ENCODE data around the gene DSTN.

The DSTN gene

DNA sequence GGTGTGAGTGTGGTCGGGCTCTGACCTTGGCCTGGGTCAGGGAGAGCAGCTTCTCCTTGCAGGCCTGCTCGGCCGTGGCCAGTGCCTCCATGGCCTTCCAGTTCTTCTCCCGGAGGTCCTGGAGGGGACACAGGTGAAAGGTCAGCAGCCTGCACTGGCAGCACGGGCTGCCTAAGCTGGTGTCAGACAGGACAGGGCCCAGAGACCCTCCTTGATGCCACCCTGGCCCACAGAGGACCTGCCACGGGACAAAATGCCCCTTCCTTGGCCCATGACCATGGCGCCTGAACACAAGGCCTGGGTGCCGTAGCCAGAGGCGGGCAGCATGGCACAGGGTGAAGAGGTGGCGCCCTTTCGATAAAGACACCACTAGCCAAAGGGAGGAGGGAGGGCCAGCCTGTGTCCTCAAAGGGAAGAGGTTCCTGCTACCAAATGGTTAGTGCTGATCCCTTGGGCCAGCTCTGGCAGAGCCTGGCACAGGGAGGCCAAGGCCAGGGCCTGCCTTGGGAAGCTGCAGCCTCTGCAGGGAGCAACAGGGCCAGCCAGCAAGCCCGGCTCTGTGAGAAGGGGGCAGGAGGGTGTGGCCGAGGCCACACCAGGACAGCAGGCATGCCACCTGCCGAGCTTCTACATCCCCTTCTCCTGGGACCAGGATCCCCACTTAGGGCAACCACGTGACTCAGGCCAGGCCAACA is 54.8 kb downstream of the DSTN start:
- DNase-seq (ENCODE audit: low spot score) = no peak

DNA sequence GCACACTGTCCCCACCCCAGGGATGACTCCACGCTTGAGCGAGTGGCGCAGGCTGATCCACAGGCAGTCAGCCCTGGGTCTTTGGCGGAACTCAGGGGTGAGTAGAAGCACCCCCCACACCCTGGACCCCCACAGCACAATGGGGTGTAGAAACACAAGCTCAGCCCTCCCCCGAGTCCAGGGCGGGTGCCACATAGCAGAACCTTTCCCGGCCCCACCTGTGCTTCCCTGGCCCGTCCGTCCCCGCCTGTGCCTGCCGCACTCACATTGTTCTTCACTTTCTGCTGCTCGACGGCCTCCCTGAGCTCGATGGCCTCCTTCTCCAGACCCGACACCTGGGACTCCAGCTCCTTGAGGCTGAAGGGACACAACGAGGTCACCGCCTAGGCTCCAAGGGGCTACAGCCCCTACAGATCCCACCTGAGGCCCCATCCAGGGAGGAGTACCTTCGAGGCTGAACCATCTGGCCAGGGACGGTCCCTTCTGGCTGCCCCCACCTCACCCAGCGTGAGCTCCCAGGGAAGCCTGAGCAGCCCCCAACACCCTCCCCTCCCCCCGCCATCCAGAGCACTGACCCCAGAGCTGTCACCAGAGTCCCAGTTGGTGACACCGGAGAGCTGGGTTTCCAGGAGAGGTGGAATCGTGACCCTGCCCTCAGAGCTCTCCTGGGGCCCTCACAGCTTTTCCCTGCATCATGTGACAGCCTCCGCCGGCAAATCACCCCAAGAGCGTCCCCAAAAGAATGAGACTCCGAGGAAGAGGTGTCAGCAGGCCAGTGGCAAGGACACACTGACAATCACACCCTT is 55.6 kb downstream of the DSTN start:
- DNase-seq (ENCODE audit: low spot score) = no peak

DNA sequence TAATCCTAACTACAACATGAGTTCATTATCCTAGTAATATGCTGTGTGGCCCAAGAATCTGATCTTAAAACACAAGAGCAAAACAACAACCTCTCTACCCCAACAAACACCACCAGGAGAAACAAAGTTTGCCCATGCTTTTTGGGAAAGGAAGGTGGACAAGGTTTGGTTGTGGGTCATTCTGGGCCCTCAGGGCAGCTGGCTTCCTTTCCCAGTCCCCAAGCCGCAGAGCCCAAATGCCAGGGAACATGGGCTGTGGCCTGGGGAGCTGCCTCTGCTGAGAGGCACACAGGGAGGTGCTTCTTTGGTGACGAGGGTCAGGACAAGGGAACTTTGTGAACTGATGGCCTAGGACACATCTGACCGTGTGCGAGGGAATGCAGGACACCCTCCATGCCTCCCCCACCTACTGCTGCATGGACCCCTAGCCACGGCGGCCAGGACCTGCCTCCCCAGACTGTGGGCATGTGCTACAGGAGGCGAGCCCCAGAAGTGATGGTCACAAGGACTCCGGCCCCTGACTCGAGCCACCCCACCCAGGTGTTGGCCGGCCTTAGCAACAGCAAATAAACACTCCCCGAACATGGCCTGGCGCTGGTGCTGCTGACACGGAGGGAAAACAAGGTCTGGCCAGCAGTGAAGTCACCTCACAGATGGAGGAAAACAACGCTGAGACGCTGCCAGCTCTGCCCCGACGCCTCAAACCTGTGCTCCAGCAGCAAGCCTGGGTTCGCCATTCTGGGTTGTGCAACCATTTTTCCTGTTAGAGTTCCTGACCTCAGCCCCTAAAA is 56.5 kb downstream of the DSTN start:
- DNase-seq (ENCODE audit: low spot score) = no peak

DNA sequence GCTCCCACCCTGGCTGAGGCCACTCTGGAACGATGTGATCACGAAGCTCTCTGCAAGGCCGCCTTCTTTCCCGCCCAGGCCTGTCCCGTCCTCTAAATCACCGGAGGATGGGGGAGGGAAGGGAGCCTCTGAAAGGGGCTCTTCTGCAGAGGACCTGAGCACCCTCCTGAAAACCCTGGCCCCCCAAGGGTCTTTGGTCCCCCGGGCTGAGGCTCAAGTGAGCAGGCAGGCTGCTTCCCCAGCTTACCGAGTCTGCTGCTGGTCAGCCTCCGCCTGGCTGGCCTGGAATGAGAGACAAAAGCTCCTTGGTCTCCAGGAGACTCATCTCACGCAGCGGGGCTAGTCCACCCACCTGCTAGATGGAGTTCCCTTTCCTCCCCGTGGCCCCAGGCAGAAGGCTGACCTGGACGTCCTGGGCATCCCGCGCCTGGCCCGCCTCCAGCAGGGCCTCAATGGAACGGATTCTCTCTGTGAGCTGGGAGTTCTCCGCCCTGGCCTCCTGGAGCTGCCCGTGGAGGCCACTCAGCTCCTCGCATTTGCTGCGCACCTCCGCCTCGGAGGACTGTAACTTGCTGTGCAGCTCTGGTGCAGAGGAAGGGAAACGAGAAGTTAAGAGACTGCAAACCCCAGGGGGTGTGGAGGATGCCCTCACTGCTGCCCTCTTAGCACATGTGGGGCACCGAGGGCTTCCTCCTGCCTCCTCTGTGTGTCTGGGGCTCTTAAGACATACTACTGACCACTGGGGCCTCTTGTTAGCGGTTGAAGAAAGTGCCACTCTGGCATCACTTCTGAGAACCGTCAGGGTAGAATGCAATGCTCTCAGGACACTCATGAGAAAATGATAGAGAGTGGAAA is 57.5 kb downstream of the DSTN start:
- DNase-seq (ENCODE audit: low spot score) = no peak

DNA sequence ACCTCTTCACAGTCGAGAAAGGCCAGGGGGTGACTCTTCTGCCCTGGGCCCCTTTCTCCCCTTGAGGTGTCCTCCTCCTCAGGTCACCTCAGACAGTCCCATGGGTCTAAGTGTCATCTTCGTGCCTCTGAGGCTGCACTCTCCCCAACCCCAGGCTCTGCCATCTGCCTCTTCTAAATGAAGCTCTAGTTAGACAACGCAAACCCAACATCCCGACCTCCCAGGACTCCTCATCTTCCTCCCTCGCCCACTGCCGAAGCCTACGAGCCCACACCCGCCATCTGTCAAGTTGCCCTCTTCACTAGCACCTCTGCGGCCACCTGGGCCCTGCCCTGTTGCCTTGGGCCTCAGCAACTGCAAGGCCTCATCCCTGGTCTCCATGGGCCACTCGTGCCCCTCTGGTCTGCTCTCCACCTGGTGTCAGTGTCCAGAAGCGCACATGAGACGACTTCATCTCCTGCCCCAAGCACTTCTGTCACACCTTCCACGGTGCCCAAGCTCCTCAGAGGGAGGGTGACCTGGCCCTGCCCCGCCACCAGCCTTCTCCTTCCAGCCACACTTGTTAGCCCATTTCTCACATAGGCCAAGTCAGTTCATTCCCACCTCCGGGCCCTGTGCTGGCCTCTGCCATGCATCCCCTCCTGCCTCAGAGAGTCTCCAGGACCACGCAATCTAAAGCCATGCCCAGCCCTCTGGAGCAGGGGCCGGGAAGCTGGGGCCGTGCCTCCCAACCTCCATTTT is 58.4 kb downstream of the DSTN start:
- DNase-seq (ENCODE audit: low spot score) = no peak

DNA sequence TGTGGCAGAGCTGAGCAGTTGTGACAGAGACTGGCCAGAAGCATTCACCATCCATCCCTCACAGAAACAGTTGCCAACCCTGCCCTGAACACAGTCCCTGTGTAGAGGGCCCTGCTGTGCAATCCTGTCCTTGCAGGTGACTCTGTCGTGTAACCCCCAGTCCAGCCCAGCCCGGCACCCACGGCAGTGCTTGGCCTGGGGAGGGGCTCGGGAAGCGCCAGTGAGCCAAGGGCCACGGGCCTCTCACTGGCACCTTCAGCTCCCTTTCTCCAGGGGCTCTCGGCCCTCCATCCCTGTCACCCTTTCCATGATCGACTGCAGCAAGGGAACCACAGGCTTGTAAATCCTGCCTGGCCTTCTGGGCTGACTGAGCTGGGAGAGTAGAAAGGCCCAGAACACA is 59.1 kb downstream of the DSTN start:
- no peak for DNase-seq (ENCODE audit: low spot score)

DNA sequence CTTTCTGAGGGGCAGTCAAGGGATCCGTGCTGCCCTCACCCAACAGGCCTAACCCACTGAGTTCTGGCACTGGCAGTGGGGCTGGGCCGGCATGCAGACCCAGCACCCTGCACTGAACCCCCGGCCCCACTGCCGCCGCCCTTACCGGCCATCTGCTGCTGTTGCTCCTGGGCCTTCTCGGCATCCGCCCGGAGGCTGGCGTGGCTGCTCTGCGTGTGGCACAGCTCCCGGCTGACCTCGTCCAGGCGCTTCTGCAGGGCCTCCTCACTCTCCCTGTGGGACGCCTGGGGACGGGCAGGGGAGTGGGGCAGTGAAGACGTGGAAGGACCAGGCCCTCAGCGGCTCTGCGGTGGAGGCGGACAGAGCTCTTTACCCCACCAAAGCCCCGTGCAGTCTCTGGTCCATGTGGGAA is 59.8 kb downstream of the DSTN start:
- DNase-seq (ENCODE audit: low spot score) = no peak

DNA sequence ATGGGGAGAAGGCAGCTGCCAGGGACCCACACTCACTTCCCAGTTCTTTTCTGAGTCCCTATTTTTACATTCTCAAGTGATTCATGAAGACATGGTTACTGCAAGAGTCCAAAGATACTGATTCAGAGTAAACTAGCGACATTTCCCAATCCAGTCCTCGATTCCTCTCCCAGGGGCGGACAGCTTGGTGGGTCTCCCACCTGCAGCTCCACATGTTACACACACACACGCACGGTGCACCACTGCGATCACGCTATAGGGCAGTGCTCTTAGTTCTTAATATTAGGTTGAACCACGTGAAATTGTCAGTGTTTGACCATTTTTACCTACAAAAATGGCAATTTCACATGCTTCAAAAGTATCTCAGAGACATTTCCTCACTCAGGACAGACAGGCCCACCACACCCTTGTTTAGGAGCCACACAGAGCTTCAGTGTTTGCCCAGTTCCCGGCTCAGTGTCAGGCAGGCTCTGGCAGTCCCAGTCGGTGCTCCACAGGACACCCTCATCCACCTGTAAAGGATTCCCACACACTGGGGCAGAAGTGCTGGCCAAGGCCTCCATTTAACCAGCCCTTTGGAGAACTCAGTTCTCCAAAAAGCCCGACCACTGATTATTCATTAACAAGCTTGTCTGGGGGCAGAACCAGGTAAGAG is 60.4 kb downstream of the DSTN start:
- no peak for DNase-seq (ENCODE audit: low spot score)

DNA sequence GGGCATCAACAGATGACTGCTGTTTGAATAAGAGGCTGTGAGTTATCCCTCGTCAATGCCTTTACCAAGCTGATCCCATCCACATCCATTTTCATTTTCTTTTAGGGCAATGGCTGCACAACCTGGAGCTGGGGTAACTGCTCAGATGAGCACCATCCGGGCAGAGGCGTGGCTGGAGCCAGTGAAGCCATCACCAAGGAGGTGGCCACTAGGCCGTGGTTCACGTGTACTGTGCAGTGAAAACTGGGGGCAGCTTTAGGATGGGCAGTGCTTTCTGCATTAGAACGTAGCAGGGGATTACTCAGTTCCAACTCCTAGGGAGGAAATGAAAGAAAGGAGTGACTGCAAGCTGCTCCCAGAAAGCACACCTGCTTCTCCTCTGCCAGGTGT is 60.9 kb downstream of the DSTN start:
- DNase-seq (ENCODE audit: low spot score) = no peak

DNA sequence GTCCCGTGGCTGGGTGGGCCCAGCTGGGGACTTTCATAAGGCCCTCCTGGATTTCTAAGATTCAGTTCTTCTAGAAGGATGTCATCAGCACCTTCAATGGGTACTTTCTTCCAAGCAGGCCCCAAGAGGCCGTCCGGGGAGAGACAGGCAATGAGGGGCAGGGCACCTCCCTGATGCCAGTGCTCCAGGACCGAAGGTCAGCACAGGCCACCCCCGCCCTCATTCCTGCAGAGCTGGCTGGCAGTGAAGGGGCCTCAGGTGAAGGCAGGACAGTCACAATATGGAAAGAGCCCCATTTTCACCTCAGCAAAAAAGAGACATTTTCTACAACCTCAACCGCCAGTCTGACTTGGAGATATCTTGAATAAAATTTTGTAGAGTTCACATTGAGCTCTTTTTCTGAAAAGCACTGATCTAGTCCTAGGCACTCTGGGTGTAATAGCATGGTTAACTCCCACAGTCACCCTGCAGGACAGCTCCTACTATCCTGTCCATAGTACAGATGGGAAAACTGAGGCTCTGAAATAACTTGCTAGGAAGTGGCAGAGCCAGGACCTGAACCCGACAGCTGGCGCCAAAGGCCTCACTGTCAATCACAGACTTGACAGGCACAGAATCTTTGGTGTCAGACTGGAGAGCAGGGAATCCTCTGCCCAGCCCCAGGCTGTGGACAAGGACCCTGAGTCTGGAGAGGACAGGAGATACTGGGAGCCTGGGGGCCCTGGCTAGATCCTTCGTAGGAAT is 61.9 kb downstream of the DSTN start:
- DNase-seq (ENCODE audit: low spot score) = no peak

DNA sequence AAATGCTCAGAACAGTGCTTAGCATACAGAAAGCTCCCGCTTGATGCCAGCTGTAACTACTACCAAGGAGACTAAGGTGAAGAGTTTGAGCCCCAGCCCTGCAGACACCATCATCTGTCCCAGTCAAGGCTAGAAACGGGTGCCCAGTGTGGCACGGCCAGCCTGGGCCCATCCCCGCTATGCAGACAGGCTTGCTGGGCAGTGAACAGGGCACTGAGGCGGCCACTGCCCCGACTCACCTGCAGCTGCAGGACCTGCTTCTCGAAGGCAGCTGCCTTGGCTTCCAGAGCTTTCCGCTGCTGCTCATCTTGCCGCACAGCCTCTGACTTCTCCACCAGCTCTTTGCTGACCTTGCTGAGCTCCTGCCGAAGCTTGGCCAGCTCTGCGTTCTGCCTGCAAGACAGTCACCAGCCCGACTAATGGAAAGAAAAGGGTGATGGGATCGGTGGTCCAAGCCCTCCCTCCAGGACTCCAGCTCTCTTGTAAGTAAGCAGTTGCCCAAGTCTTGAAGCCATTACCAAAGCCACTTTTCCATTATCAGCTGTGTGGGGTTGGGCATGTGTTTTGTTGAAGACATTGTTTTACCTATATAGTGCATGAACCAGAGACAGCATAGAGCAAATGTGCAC is 63.5 kb downstream of the DSTN start:
- no peak for DNase-seq (ENCODE audit: low spot score)

DNA sequence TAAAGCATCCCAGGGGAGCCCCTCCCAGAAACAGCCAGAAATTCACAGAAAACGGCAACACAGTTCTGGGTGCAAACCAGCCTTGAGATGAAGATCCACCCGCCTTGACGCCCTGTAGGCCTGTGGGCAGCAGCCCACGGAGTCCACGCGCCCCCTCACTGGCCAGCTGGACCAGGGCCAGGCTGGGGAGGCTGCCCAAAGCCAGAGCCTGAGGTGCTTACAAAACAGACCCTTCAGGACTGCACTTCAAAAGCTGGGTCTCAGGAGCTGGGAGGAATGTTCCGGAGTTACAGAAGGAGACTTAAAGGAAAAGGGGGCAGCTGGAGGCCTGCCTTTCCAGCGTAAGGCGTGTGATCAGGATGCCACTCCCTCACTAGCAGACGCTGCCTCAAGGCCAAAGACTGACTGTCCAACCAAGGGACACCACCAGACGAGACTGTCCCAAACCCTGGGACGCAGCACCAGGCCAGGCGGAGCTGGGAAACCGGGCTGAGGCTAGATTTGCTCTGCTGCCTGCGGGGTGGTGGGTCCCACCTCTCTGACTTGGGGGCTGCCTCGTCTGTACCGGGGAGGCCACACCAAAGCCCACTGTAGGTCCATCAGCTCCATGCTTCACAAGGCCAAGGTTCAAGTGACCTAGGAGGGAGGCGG is 64.1 kb downstream of the DSTN start:
- DNase-seq (ENCODE audit: low spot score) = no peak

DNA sequence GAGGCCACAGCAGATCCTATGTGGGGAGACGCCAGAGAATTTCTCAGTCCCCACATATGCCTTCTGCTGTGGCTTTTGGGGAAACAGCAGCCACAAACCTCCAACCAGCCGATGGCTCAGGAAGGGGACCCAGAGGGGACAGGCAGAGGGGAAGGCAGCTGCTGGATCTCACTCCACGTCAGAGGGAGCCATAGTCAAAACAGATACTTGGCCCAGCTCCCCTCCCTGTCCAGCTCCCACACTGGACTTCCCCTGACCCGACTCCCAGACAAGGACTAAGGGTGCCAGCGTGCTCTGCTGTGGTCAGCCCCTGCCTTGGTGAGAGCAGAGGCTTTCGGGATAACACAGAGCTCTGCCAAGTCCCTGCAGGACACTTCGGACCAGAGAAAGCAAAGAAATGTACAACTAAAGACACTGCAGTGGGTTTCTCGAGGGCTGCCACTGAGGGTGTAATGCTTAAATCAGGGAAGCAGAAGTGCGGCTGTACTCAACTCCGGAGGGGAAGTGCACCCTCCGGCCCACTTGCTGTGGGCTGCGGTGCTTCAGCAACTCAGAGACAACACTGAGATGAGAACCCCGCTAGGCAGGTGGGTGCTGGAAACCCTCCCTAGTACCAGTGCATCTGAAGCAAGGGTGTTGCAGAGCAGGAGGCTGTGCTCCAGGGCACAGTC is 64.9 kb downstream of the DSTN start:
- DNase-seq (ENCODE audit: low spot score) = no peak

DNA sequence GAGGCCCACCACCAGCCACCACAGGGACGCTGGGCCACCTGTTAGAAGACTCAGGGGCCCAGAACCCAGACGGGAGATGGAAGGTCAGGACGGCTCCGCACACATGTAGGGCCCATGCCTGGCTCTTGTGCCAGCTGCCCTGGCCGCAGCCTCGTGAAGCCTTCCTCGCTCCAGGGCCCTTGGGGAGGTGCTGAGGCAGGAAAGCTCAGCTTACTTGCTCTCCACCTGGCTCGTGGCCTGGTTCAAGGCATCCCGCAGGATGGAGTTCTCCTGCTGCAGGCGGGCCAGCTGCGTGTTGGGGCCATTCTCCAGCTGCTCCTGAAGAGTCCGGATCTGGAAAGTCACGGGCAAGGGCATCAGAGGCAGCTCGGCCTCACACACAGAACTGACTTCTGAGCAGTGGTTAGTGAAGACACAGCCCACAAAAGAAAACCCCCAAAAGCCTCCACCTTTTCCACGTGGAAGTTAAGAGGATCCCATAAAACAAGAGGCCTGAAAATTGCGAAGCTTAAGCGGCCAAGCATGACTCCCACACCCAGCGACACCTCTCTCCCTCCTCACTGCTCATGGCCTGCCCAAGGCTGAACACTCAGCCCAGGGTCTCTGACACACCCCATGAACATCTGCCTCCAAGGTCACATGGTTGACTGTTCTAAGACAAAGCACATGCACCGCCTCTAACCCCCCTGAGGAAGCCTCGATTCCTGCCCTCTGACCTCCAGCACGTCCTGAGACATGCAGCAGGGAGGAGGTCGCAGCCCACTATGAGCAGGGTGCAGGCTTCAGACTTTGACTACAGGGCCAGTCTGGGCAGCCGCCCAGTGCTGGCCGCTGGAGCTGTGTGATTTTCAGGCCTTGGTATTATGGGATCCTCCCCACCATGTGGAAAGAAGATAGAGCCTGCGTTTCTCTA is 65.7 kb downstream of the DSTN start:
- no peak for DNase-seq (ENCODE audit: low spot score)

DNA sequence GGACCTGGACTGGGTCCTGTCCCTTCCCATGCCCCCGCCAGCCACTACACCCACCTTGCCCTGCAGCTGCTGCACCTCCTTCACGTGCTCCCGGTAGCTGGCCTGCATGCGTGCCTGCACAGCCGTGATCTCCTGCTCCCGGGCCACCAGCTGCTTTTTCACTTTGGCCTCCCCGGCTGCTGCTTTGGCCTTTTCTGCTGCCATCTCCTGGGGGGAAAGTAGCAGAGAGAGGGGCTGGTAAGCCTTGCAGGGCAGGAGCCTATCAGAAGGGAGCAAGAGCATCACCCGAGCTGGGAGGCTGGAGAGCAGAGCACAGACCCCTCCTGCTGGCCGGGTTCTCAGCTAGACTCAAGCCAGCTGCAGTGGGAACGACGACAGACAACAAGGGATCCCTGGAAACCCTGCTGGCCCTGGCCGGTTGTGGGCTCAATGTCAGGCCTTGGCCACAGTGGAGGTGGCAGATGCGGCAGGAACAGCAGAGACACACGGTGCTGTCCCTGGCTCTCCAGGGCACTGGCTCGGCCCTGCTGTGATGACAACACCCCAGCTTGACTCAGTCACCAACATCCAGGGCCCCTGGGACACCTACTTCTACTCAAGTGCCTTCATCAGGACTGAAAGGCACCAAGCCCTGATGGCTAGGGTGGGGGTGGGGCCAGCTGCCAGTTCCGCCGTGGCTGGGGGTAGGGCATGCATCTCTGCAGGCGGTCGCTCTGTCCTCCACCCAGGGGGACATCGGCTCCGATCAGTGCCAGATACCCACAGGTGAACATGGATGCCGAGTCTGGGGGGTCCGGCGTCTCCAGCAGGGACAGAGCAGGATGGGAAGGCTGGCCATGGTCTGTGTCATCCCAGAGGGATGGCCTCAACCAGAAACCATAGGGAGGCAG is 66.9 kb downstream of the DSTN start:
- peak; percentile 87 for DNase-seq (ENCODE audit: low spot score)

DNA sequence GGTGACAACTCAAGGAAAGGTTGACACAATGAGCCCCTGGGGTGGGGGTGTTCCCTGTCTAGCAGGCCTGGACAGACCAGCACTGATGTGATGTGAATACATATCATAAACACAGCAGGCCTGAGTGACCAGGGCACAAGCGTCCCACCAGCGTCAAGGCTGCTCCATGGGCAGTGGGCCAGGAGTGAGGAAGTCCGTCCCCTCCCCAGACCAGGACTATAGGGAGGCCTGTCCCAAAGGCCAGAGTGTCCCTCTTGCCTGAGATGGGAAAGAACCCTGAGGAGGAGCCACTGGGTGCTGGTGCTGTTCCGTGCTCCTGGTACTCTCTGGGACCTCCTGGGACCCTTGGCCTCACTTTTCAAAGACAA is 67.5 kb downstream of the DSTN start:
- no peak for DNase-seq (ENCODE audit: low spot score)

Data from ecto neural progenitor cell (in vitro differentiated cells).